Effector memory CD8-positive, alpha-beta T cell (primary cell): ENCODE measurements around the gene CEP72.
"Not testable (repeated sequence)": the region's sequence is repeated elsewhere in the genome, so short reads cannot be mapped to it uniquely, and the experiment has no call there.

ENCODE experiments used
- ATAC-seq: fragments of 150-1000 bp; cut with Tn5 transposase; replicated peaks from 2 replicates; pipeline ENCODE4 v1.10.0; 2021; ENCODE audit warnings: mild to moderate bottlenecking, moderate library complexity
- DNase-seq, 3 experiments: peaks; one replicate each; pipeline ENCODE4 v3.0.0; 2021
- H3K27ac Mint-ChIP-seq, 2 donors: one replicate each; pipeline ENCODE4 v1.8.0; 2022; ENCODE audit warnings: mild to moderate bottlenecking in 2 of 2, mixed read lengths in 2 of 2, moderate library complexity in 2 of 2
- H3K27me3 Mint-ChIP-seq, 2 donors: one replicate each; pipeline ENCODE4 v1.8.0; 2022; ENCODE audit warnings: mixed read lengths in 2 of 2
- H3K36me3 Mint-ChIP-seq: one replicate; pipeline ENCODE4 v1.8.0; 2022; ENCODE audit warnings: mild to moderate bottlenecking, moderate library complexity, mixed read lengths; ENCODE audit not compliant: insufficient read depth
- H3K4me1 Mint-ChIP-seq, 2 donors: one replicate each; pipeline ENCODE4 v1.8.0; 2022; ENCODE audit warnings: low read depth in 2 of 2, mixed read lengths in 2 of 2
- H3K4me3 Mint-ChIP-seq, 2 donors: one replicate each; pipeline ENCODE4 v1.8.0; 2022; ENCODE audit warnings: mild to moderate bottlenecking in 2 of 2, mixed read lengths in 2 of 2, moderate library complexity in 2 of 2
- H3K9me3 Mint-ChIP-seq, 2 donors: one replicate each; pipeline ENCODE4 v1.8.0; 2022; ENCODE audit warnings: mixed read lengths in 2 of 2

CEP72 gene

DNA sequence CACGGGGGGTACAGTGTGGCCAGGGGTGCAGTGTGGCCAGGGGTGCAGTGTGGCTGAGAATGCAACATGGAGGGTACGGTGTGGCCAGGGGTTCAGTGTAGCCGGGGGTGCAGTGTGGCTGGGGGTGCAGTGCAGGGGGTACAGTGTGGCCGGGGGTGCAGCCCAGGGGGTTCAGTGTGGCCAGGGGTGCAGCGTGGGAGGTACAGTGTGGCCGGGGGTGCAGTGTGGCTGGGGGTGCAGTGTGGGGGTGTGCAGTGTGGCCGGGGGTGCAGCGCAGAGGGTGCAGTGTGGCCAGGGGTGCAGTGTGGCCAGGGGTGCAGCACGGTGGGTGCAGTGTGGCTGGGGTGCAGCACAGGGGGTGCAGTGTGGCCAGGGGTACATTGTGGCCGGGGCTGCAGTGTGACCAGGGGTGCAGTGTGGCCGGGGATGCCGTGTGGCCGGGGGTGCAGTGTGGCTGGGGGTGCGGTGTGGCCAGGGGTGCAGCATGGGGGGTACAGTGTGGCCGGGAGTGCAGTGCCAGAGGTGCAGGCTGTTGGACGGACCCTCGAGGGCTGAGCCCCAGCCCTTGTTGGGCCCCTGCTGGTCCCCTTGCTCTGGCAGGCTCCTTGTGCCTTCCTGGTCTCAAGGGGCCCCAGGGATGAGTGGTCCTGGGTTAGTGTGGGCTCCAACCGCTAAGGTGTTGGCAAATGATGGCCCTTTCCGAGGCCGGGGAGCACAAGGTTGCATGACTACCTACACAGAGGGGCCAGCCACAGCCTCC, 63.2 kb downstream of the CEP72 start:
- Mint-ChIP-seq H3K36me3 (peaks cover 48% of the 10 kb centered on the region), H3K27ac (no peak overlapping the region), H3K27me3 (no peaks in the 10 kb centered on the region), H3K4me1 (peaks cover 13 to 17% of the 10 kb centered on the region in 2 donors), H3K9me3 (no peaks in the 10 kb centered on the region), H3K4me3 (no peak overlapping the region)
- ATAC-seq, result no peak
- no peak for DNase-seq

DNA sequence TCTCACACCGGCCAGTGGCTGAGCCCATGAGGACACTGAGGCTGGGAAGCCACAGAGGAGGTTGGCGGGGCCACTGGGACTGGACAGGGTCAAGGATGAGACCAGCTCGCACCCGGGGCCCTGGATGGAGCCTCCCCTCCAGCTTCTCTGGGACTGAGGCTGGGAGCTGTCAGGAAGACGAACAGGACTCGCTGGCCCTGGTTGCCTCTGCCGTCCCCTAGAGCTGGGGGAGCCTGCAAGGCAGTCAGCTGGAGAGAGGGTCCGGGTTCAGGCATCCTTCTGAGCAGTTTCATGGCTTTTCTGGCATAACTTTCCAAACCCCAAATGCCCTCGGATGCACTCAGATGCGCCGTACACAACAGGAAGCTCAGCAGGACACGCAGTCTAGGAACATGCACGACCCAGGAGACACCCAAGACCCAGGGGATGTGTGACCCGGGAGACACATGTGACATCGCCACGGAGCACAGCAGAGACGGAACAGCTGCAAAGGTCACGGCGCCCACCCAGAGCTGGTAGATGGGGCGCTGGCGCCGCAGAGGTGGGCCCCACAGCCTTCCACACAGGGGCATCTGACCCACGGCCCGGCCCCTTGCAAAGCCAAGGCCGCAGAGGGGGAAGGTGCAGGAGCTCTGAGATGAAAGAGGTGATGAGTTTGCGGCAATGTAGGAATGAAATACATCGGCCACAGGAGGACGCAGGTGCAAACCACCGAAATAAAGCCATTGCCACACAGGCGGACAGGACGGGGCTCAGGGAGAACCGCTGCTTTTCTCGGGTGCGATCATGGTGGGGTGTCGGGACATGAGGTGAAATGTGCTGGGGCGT, 63.9 kb downstream of the CEP72 start:
- DNase-seq, result no peak
- no peak for ATAC-seq
- H3K27ac Mint-ChIP-seq, result peak overlapping the region; percentile 49 to 59
- peaks cover 48% of the 10 kb centered on the region for H3K36me3 Mint-ChIP-seq
- no peaks in the 10 kb centered on the region for H3K9me3 Mint-ChIP-seq
- no peak overlapping the region for H3K4me3 Mint-ChIP-seq
- H3K4me1 Mint-ChIP-seq, result peaks cover 13 to 17% of the 10 kb centered on the region in 2 donors
- H3K27me3 Mint-ChIP-seq, result no peaks in the 10 kb centered on the region

DNA sequence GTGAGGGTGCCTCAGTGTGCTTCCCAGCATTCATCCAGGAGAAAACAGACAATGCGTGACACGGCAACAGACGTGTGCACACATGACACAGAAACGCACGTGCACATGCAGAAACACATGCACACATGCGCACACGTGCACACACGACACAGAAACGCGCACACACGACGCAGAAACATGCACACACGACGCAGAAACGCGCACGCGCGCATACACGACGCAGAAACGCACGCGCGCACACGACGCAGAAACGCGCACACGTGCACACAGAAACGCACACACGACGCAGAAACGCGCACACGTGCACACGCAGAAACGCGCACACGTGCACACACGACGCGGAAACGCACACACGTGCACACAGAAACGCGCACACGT, 64.5 kb downstream of the CEP72 start:
- Mint-ChIP-seq H3K27me3 (no peaks in the 10 kb centered on the region), H3K4me3 (no peak overlapping the region), H3K27ac (no peak overlapping the region), H3K4me1 (peaks cover 13 to 17% of the 10 kb centered on the region in 2 donors), H3K9me3 (no peaks in the 10 kb centered on the region), H3K36me3 (peaks cover 52% of the 10 kb centered on the region)
- no peak for DNase-seq
- ATAC-seq, result no peak

DNA sequence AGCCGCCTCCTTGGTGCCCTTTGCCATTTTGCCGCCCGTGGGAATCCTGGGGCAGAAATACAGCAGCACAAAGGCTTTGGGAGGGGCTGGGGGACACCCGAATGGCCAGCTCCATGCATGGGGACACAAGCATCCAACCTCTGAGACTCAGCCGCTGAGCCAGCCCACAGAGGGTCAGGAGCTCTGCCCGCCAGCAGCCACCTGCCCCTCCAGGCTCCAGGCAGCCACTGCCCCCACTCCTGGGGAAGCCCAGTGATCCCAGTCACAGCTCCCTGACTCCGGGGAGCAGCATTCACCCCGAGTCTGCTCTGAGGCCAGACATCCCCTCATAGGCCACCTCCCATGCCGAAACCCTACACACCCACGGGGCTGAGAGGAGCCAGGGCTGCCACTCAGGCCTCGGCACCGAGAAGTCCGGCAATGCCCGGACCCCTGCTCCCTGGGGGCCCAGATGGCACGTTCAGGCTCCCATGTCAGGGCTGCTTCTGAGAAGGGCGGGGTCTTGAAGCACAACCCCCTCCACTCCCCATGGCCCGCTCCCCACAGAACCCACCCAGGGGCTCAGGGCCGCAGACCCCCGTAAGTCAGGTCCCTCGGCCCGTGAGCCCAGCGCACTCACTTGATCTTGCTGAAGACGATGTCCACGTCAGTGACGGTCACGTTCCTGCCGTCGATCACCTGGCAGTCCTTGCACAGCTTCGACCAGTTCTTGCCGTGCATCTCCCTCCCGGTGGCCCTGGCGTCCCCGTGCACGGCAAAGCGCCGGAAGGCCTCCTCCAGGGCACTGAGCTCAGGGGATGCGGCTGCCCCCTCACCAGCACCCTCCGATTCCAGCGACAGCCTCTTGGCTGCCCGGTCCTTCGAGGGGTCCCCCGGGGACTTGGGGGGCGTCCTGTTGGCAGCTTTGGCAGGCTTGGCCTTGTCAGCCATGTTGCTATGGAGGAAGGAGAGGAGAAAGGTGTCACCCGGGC, 65.3 kb downstream of the CEP72 start:
- H3K4me3 Mint-ChIP-seq, result no peak overlapping the region
- no peaks in the 10 kb centered on the region for H3K27me3 Mint-ChIP-seq
- peaks cover 48% of the 10 kb centered on the region for H3K36me3 Mint-ChIP-seq
- H3K9me3 Mint-ChIP-seq, result no peaks in the 10 kb centered on the region
- peaks cover 8 to 13% of the 10 kb centered on the region in 2 donors for H3K4me1 Mint-ChIP-seq
- H3K27ac Mint-ChIP-seq, result no peak overlapping the region
- DNase-seq (no peak), ATAC-seq (no peak)

DNA sequence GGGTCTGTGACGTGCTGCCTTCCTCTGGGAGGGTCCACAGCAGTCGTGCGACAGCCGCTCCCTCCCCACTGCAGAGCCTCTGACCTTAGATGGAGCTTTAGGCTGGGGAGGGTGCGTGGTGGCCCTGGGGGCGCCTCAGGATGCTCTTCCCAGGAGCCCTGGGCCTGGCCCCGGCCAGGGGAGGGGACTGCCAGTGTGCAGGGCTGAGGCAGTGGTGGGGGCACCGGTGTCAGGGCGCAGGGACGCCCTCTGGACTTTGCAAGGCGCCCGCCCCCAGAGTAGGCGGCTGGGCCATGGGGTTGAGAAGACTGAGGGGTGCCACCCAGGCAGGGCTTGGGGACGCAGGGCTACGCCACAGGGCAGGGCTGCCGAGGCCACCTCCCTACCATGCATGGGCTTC, 66.4 kb downstream of the CEP72 start:
- H3K27ac Mint-ChIP-seq, H3K27me3 Mint-ChIP-seq, ATAC-seq, H3K4me3 Mint-ChIP-seq, H3K4me1 Mint-ChIP-seq, H3K9me3 Mint-ChIP-seq, DNase-seq: not testable (repeated sequence)
- H3K36me3 Mint-ChIP-seq, result peaks cover 40% of the 10 kb centered on the region

DNA sequence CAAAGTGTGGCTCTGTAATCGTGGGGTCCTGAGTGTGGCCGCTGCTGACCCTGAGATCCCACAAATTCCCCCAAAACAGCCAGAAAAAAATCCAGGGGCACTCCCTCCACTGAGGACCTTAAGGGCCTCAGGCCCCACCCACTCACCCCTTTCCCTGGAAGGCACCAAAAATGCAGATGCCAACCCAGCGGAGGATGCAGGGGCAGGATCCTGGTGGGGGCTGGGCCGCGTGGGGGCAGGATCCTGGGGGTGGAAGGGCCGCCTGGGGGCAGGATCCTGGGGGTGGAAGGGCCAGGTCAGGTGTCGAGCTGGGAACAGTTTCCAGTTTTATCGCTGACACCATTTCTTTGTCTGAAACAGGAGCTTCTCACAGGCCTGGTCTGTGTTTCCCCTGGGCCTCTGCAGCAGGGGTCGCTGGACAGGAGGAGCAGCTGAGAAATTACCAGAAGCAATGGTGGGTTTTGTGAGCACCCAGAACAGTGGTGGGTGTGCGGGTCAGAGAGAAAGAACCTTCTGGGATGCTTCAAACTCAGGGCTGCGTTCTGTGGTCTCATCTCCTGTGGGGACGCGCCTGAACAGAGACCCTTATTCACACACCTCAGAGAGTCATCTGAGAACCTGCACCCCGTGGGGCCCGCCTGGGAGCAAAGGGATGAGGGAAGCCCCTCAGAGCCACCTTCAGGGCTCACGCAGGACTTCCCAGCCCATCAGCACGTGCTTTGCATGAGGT, 67.2 kb downstream of the CEP72 start:
- not testable (repeated sequence) for DNase-seq, H3K27me3 Mint-ChIP-seq, H3K4me1 Mint-ChIP-seq, H3K9me3 Mint-ChIP-seq, H3K4me3 Mint-ChIP-seq, ATAC-seq, H3K27ac Mint-ChIP-seq
- peaks cover 44% of the 10 kb centered on the region for H3K36me3 Mint-ChIP-seq

DNA sequence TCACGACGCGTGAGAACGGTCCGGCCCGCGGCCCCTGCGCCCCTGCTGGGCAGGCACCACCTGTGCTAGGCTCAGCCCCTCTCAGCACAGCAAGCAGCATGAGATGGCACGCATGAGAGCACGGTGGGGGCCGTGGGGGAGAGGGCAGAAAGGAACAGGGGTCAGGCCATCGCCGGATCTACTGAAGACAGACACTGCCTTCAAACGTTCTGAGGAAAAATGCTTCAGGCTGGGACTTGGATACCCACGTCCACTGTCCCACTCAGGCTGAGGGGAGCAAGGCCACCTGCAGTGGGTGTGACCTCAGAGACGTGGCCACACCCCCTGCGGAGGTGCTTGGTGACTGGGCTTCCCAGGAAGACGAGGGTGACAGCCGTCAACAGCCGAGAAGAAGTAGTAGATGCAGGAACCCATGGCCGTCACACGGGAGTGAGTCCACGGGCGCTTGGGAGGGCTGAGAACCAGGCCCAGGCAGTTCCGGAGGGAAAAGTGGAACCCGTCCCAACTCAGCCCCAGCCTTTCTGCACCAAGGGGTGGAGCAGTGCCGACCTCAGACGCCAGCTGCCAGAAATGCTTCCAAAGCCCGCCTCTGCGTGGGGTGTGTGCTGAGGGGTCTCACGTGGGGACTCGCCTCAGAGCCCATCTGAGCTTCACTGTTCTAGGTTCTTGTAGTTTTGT, 68.1 kb downstream of the CEP72 start:
- H3K27ac Mint-ChIP-seq, result peak overlapping the region in 1 of 2 donors; percentile 86
- ATAC-seq, H3K4me1 Mint-ChIP-seq, H3K4me3 Mint-ChIP-seq, H3K9me3 Mint-ChIP-seq, H3K27me3 Mint-ChIP-seq, DNase-seq: not testable (repeated sequence)
- peaks cover 45% of the 10 kb centered on the region for H3K36me3 Mint-ChIP-seq

DNA sequence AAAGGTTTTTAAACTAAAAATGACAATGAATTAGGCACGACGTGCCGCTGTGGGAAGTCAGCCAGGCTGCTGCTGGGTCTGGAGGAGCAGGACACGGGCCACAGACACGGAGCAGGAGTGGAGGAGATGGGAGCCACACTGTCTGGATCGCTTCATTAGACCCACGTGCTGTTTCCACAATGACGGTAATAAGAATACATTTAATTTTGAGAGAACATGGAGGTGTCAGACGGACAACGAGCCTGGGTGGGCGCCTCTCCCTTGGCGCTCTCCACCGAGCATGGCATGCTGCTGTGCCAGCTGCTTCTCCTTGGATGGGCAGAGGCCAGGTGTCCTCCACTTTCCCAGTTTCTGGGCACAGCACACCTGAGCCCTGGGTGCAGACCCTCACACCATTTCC, 68.7 kb downstream of the CEP72 start:
- DNase-seq, ATAC-seq, H3K27me3 Mint-ChIP-seq, H3K4me1 Mint-ChIP-seq, H3K4me3 Mint-ChIP-seq, H3K9me3 Mint-ChIP-seq: not testable (repeated sequence)
- peaks cover 46% of the 10 kb centered on the region for H3K36me3 Mint-ChIP-seq
- peak overlapping the region in 1 of 2 donors; percentile 86 for H3K27ac Mint-ChIP-seq

DNA sequence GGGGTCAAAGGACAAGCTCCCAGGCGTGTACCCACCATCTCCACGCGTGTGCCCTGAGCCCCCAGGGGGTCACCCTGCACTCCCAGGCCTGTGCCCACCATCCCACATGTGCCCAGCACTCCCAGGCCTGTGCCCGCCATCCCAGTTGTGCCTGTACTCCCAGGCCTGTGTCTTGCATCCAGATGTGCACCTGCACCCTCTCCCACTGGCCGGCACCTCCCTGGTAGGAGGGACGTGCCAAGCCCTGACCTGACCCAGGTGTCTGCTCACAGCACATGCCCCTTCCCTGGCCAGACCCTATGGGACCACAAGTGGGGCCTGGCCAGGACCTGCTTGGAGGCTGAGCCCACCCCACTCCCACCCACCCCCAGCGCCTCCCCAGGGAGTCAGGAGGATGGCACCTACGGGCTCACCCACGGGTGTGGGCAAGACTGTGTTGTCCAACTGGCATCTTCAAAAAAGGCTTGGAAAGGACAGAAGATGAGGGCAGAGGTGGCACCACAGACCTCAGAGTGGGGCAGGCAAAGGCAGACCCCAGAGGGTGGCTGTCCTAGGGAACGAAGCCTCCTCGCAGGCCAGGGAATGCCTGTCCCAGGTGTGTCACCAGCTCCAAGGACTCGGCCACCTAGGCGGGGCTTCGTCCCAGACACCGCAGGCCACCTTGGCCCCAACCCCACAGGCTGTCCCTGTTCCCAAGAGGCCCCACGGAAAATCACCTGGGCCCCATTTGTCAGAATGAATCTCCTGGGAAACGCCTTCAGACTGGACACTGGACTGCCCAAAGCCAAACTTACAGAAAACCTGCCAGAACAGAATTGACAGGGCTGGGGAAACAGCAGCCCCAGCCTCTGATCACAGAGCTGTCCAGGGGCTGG, 69.4 kb downstream of the CEP72 start:
- ATAC-seq, H3K4me1 Mint-ChIP-seq, H3K27me3 Mint-ChIP-seq, DNase-seq, H3K4me3 Mint-ChIP-seq, H3K9me3 Mint-ChIP-seq: not testable (repeated sequence)
- Mint-ChIP-seq H3K36me3 (peaks cover 43% of the 10 kb centered on the region), H3K27ac (peak overlapping the region in 1 of 2 donors; percentile 86)

DNA sequence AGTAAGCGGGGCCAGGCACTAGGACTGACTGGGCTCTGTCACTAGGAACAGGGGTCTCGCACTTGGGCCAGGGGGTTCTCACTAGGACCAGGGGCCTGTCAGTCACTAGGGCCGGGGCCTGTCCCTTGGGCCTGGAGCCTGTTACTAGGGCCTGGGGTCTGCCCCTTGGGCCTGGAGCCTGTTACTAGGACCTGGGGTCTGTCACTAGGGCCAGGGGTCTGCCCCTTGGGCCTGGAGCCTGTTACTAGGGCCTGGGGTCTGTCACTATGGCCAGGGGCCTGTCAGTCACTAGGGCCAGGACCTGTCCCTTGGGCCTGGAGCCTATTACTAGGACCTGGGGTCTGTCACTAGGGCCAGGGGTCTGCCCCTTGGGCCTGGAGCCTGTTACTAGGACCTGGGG, 70.1 kb downstream of the CEP72 start:
- ATAC-seq, H3K27me3 Mint-ChIP-seq, H3K4me1 Mint-ChIP-seq, DNase-seq, H3K9me3 Mint-ChIP-seq, H3K4me3 Mint-ChIP-seq: not testable (repeated sequence)
- Mint-ChIP-seq H3K27ac (peak overlapping the region in 1 of 2 donors; percentile 76), H3K36me3 (peaks cover 37% of the 10 kb centered on the region)

DNA sequence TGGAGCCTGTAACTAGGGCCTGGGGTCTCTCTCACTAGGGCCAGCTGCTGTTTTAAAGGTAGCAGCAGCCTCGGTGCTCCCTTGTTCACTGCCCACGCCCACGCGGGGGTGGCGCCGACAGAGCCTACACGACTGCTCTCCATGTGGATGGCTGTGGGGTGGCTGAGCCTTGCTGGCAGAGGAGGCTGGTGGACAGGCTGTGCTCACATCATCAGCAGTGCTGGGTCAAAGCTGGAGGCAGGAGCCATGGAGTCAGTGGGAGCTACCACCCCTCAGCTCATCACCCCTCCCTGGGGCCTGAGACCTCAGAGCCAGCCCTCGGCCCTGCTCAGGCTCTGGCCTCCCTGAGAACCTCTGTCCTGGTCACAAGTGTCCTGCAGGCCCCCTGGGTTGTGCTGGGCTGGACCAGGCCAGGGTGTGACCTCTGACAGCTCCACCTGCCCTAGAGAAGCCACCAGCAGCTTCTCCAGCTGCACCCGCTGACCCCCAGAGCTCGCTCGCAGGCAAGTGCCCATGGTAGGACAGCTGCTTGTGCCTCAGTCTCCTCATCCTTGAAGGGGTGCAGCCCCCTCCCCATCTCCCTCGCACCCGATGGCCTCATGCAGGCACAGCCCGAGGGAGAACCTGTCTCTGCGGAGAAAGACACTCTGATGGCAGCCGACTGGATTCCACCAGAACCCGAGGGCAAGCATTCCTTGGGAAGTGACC, 70.7 kb downstream of the CEP72 start:
- not testable (repeated sequence) for H3K4me1 Mint-ChIP-seq, H3K27me3 Mint-ChIP-seq, DNase-seq, H3K9me3 Mint-ChIP-seq, ATAC-seq, H3K4me3 Mint-ChIP-seq
- H3K27ac Mint-ChIP-seq, result peak overlapping the region in 1 of 2 donors; percentile 76
- peaks cover 33% of the 10 kb centered on the region for H3K36me3 Mint-ChIP-seq
